Measurements from ENCODE around the gene BEND7.

Gene BEND7

DNA sequence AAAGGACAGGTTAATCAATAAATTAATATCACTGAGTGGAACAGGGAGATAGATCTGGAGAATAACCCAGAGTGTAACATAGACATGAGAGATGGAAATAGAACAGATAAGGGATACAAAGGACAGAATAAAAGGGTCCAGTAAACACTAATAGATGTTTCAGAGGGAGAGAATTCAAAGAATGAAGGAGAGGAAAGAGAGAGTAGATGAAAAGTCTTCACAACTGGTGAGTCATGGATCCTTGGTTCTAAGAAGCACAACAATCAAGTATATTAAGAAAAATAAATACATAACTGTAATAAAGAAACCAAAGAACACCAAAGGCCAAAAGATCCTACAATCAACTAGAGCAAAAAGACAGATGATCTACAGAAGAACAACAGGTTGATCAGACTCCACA is 66.3 kb downstream of the BEND7 start:
- peak; percentile 38 for DNase-seq (ENCODE audit: low read depth)
- H3K4me3 ChIP-seq (ENCODE audit: low read depth, low read length), result no peak overlapping the region
- TF ChIP-seq, protein P1, sequence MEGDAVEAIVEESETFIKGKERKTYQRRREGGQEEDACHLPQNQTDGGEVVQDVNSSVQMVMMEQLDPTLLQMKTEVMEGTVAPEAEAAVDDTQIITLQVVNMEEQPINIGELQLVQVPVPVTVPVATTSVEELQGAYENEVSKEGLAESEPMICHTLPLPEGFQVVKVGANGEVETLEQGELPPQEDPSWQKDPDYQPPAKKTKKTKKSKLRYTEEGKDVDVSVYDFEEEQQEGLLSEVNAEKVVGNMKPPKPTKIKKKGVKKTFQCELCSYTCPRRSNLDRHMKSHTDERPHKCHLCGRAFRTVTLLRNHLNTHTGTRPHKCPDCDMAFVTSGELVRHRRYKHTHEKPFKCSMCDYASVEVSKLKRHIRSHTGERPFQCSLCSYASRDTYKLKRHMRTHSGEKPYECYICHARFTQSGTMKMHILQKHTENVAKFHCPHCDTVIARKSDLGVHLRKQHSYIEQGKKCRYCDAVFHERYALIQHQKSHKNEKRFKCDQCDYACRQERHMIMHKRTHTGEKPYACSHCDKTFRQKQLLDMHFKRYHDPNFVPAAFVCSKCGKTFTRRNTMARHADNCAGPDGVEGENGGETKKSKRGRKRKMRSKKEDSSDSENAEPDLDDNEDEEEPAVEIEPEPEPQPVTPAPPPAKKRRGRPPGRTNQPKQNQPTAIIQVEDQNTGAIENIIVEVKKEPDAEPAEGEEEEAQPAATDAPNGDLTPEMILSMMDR (conservative IDR thresholded peaks at IDR 0.05; ENCODE audit: low read depth, low read length), result no peak

DNA sequence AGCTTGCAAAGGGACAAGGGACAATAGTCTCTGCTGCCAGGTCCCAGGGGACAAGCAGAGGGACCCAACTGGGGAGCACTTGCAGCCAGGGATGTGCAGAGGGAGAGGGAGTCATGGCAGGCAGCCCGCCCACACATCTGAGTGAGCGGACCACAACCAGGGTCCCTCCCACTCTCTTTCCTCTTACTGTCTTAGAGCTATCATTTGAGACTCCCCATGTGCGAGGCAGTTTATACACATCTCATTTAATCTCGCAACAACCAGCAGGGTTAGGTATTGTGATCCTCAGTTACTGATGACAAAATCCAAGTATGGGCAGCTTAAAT is 70.2 kb downstream of the BEND7 start:
- no peak overlapping the region for H3K4me3 ChIP-seq (ENCODE audit: low read depth, low read length)
- DNase-seq (ENCODE audit: low read depth), result no peak
- TF ChIP-seq, protein P1 (conservative IDR thresholded peaks at IDR 0.05; ENCODE audit: low read depth, low read length), result no peak

DNA sequence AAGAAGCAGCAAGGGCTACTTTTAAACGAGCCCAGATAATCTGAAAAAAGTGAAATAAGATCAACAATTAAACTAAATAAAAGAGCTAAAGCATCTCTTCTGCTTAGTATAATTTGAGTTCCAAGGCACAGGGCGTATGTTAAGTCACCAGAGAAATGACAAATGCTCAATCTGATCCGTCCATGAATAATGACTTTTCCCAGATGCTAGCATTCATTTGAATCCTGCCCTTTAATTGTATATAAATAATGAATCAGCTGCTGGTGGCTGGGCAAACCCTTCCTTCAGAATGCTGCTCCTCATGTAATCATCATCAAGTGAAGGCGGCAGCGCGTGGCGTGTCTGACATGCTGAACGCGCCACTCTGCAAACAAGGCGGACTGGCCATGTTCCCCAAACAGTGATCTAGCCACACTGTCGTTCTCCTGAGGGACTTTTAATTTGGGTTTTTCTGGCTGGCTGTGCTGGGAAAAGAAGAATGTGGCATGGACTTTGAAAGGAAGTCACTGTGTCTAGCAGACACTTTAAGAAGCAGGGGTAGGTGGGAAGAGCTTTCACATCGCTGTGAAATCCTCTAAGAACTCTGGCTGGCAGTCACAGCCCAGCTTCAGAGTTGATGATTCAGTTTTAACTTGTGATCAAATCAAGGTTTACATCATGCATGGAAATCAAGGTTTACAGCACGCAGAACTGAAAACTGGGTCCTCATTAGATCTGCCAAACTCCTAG is 70.7 kb downstream of the BEND7 start:
- peak; percentile 21 for DNase-seq (ENCODE audit: low read depth)
- TF ChIP-seq, protein P1 (conservative IDR thresholded peaks at IDR 0.05; ENCODE audit: low read depth, low read length), result no peak
- H3K4me3 ChIP-seq (ENCODE audit: low read depth, low read length), result no peak overlapping the region

DNA sequence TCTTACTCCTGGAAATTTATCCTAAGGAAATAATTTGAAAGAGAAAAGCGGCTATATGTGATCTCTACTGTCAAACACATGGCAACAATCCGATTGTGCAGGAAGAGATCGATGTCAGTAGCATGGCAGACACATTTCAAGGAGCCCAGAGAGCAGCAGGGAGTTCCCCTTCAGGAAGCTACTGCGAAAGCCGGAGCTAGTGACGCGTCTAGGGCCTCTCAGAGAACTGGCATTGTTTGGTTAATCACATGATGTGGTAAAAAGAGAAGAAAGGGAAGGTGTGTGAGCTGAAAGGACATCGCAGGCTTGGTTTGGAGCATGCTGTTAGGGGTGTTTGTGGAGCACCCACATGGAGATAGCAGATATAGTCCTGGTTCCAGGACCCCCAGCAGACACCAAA is 74.9 kb downstream of the BEND7 start:
- H3K4me3 ChIP-seq (ENCODE audit: low read depth, low read length), result no peak overlapping the region
- DNase-seq (ENCODE audit: low read depth), result peak; percentile 33
- TF ChIP-seq, protein P1 (conservative IDR thresholded peaks at IDR 0.05; ENCODE audit: low read depth, low read length), result no peak

DNA sequence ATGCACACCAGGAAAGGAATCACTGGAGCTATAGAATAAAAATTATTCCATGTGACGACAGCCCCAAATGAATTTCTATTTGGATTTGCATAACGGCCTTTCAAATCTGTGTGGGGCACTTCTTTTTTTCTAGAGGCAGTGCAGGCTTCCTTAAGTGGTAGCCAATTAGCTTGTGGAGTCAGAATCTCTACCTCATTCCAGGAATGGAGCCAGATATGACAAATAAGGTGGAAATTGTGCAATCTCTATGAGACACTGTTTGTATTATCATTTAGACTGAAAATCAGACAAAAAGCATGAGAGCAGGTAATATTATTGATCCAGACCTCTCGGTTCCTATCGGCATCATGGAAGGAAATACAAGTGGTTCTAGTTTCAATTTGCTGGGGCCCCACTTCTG is 78.7 kb downstream of the BEND7 start:
- TF ChIP-seq, protein P1 (conservative IDR thresholded peaks at IDR 0.05; ENCODE audit: low read depth, low read length), result no peak
- DNase-seq (ENCODE audit: low read depth), result peak; percentile 64
- no peak overlapping the region for H3K4me3 ChIP-seq (ENCODE audit: low read depth, low read length)

DNA sequence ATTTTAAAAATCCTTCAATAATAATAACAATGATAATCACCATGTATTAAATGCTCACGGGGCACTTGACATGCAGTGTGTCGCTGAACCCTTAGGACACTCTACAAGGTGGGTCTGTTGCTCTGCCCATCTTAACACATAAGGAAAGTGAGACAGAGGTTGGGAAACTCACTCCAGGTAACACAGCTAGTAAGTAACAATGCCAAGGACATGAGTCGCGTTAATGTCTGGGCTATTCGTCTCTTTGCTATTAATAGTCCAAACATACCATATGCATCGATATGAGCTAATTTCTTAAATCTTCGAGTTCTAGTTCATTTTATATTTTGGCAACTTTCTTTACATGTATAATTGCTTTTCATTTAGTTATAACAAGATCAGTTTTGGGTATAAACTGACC is 79.5 kb downstream of the BEND7 start:
- TF ChIP-seq, protein P1 (conservative IDR thresholded peaks at IDR 0.05; ENCODE audit: low read depth, low read length), result no peak
- no peak overlapping the region for H3K4me3 ChIP-seq (ENCODE audit: low read depth, low read length)
- no peak for DNase-seq (ENCODE audit: low read depth)

DNA sequence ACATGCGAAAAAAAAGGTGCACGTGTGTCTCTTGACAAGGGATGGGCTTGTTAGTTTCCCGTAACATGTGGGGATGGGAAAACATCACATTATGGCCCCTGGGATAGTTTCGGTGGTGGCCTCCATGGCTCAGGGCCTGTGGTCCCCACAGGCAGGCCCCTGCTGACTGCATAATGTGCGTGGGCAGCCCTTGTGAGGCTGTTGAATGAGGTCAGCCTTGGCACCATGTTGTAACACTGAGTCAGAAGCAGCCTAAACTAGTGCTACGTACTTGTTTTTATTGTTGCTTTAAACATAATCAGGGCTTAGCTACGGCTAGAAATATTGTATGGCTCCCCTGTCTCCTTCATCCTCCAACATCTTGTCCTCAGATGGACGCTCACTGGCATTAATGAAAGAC is 80.6 kb downstream of the BEND7 start:
- TF ChIP-seq, protein P1 (conservative IDR thresholded peaks at IDR 0.05; ENCODE audit: low read depth, low read length), result no peak
- H3K4me3 ChIP-seq (ENCODE audit: low read depth, low read length), result no peak overlapping the region
- peak; percentile 29 for DNase-seq (ENCODE audit: low read depth)
